Fibroblast of the conjunctiva (primary cell): ENCODE data around the gene HMGN1.

ENCODE experiments used
- DNase-seq: peaks from one replicate; pipeline ENCODE4 v3.0.0-alpha.2; 2010; ENCODE audit warnings: low read depth

HMGN1 gene

DNA sequence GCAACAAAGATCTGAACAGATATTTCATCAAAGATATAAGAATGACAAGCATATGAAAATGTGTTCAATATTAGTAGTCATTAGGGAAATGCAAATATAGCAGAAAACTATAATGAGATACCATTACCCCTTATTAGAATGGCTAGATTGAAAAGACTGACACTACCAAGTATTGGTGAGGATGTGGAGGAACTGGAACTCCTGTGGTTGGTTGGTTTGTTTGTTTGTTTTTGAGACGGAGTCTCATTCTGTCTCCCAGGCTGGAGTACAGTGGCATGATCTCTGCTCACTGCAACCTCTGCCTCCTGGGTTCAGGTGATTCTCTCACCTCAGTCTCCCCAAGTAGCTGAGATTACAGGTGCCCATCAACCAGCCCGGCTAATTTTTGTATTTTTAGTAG lies 18.9 kb upstream of the HMGN1 start:
- DNase-seq: no peak

DNA sequence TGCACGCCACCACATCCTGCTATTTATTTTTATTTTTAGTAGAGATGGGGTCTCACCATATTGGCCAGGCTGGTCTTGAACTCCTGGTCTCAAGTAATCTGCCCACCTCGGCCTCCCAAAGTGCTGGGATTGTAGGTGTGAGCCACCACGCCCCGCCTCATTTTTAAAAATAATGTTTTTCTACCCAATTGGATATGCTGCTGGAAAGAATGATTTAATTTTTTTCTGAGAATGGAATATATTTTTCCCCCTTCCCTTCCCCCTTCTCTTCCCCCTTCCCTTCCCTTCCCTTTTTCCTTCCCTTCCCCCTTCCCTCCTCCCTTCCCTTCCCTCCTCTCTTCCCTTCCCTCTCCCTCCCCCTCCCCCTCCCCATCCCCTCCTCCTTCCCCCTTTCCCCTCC lies 17.7 kb upstream of the HMGN1 start:
- no peak for DNase-seq

DNA sequence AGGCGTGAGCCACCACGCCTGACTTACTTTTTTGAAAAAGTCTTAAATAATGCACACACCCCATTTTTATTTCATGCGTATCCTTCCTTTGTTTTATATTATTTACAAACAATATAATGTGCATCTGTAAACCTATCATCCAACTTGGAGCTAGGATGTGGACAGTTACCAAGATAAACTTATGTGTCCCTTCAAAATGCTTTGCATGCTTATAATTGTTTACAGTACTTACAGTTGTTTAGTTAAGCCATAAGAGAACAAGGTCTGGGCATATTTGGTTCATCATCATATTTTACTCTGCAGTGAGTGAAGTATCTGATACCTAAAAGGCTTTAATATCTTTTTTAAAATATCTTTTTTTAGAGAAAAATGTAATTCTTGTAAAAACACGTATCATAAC lies 16.1 kb upstream of the HMGN1 start:
- no peak for DNase-seq

DNA sequence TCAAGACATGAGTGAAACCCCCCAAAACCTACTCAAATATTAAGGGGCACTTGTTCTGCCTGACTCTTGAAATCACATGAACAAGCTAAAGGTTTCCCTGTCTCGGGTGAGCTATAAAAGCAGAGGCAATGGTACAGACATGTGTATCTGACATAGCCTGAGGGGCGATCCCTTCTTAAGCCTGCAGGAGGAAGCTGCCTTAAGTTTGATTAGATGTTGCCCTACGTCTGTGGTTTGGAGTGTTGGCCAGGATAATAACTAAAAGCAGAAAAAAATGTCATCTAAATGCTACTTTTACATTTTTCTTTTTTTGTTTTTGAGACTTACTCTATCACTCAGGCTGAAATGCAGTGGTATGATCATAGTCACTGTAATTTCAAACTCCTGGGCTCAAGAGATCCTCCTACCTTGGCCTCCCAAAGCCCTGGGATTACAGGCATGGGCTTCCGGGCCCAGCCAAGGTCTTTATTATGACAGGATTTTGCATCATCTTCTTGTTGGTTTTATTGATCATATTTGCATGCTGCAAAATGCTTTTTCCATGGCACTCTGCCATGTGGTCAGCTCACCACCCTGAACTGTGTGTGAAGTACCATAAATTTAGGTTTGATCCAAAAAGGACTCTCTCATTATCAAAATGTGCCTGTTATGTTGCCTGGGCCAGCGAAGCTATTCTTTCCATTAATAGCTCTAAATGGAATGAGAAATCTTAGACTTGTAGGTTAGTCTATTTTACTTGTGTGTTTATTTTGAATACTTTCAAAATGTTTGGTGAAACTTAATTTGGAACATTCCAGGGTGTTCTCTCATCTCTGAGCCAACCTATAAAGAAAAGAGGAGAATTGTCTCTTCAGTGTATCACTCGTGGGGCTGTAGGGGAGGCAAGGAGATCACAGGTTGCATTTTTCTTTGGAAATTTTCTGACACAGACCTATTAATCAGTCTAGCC lies 15.0 kb upstream of the HMGN1 start:
- DNase-seq: no peak

DNA sequence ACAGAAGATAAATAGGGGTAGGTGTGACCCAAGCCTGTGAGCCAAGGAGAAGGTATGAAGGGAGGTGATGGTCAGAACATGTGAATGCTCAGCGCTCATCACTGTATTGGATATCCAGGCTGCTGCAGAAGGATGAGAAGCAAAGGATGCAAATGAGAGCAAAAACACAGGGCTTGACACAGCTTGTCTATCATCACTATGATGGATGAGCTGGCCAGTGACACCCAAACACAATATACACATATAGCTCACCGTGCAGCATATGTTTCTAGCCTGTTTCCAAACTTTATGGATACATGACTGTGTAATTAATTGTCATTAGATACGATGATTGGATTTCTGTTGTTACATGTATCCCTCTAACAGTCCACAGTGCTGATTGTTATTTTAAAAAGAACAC lies 13.8 kb upstream of the HMGN1 start:
- DNase-seq: no peak

DNA sequence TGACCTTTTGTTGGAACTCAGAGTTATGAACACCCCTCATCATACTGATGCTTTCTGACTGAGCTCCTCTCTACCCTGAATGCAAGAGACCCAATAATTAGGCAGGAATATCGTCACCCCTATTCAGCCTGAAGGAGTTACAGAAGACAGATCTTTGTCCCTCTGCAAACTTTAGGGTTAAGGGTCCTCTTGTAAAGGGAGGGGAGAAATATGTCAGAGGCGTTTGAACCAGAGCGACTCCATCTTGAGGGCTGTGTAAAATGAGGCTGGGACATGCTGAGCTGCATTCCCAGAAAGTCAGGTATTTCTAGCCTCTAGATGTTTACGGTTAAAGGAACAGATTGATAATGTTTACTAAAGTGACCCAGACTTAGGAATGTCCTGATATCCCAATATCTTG lies 10.5 kb upstream of the HMGN1 start:
- no peak for DNase-seq

DNA sequence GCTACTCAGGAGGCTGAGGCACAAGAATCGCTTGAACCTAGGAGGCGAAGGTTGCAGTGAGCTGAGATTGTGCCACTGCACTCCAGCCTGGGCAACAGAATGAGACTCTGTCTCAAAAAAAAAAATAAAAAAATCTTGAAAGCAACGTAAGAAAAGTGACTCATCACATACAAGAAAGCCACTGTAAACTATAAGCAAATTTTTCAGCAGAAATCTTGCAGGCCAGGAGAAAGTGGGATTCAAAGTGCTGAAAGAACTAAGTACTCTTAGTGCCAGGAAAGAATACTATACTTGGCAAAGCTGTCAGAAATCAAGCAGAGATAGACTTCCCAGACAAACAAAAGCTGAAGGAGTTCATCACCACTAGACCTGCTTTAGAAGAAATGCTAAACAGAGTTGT lies 4.4 kb upstream of the HMGN1 start:
- no peak for DNase-seq

DNA sequence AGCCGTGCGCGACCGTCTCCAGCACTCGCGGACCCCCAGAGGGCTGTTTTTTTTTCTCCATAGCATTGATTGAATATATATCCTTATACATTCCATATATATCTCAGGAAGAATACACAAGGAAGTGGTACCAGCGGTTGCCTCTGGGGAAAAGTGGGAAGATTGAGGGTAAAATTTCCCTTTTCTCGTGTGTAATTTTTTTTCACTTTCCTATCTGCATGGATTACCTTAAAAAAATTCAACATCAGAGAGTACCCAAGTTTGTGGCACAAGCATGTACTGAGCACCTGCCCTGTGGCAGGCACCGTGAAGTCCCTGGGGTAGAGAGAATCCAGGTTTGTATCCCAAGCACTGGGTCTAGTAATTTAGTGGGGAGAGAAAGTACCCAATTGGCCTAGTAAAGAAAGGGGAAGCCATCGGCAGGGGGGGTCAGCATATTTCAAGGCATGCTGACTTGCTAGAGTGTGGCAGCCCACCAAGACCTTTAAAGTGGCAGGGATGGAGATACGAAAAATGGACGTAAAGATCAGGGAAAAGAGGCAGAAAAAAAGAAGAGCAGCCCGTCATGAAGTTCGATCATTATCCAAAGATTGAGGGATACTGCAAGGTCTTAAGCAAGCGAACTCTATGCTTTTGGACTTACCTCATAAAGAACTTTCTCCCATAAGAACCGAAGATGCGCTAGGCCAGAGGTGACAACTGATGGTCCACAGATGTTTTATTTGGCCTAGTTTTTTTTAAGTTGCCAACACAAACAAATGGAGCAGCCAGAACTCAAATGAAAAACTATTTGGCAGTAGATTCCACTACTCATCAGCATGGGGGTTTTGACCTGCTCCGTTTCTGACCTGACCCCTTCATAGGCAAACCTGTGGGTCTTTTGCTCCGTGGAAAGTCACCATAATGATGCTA lies 1.5 kb upstream of the HMGN1 start:
- DNase-seq: no peak

DNA sequence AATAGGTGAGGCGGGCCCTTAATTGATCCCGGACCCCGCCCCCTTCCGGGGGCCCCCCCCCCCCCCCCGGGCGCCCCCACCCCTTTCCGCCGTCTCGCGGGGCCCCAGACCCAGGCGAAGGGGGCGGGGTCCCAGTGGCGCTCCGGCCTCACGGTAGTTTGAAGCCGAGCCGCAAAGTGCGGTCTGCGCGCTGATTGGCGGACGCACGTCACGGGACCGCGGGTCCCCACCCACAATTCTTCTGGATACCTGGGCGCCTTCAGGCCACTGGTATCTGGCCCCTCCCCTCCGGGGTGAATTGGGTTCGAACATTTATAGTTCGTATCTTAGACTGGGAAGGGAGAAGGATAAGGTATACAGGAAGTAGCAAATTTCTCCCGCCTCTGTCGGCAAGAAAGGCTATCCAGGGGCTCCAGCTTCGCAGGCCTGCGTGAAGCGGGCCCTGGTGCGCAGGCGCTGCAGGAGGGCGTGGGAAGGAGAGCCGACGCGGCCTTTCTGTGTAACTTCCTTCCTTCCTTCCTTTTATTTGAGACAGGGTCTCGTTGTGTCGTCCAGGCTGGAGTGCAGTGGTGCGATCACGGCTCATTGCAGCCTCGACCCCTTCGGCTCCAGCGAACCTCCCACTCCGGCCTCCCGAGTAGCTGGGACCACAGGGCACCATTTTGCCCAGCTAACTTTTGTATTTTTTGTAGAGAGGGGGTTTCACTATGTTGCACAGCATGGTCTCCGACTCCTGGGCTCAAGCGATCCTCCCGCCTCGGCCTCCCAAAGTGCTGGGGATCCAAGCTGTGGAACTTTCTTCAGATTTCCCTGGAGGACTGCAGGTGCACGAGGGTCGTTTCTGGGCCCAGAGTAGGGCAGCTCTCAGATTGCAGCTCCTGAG lies 564 bp upstream of the HMGN1 start:
- DNase-seq: peak; percentile 87

DNA sequence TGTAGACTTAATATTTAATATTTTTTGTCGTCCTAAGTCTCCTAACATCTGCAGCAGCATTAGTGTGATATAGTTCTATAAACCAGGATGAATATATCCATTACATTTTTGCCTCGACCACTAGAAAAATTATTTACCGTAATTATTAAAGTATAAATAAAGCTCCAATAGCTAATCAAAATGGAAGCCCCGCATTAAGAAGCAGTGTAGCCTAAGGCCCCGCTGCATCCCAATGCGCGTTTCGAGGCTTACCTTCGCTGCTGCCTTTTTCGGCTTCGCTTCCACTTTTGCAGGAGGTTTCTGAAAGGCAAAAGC lies 891 bp downstream of the HMGN1 start:
- no peak for DNase-seq

DNA sequence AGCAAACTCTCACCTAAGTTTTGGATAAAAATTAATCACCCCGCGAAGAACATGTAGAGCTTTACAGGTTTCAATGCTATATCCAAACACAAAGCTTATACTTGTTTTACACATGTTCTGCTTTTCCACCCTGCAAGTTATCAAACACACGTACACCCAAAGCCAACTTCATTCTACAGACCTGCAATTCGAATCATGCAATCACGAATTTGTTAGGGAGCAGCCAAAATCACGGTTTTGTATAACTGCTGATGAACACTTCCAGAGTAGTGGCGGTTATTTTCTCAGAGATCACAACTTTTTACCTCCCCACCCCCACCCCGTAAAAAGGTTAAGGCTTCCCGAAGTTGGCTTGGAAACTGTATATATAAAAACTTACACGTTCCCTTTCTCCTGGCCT lies 1.4 kb downstream of the HMGN1 start:
- no peak for DNase-seq

DNA sequence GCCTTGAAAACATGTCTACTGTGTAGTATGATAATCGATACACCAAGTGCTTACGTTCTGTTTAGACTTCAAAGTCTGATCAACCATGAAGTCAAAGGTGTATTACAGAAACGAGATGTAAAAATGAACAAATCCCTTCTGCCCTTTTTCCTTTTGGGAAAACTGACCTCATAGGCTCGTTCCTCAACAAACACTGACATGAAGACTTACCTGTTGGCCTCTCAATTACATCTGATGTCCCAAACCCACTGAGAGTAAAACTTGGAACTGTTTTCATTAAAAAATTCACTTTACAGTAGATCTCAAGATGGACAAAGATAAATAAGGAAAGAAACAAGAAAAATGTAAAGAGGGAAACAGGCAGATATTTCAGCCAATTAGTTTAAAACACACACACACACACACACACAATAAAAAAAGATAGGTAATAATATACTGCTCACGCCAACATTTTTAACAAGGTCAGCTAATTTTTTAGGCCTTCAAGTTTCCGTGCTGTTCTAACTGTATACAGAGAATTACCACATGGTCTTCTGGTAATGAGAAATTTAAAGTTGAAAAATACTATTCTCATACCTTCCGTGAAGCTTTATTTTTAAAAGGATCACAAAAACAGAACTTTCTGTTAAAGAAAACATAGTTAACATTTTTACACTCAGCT lies 2.1 kb downstream of the HMGN1 start:
- no peak for DNase-seq

DNA sequence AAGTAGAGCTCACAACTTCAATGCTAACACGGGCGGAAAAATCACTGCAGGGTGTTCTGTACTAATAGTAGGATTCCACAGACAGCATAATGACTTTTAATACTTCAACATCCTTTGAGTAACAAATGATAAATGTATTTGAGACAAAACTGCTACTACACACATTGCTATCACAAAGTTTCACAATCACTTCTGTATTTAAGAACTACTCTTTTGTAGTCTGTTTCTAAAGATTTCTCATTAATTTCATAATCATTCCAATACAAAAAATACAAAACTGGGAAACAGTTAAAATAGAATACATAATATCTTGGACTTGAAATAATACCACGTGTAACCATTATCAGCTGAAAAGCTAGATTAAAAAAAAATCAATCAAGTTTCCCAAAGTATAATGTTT lies 2.7 kb downstream of the HMGN1 start:
- no peak for DNase-seq

DNA sequence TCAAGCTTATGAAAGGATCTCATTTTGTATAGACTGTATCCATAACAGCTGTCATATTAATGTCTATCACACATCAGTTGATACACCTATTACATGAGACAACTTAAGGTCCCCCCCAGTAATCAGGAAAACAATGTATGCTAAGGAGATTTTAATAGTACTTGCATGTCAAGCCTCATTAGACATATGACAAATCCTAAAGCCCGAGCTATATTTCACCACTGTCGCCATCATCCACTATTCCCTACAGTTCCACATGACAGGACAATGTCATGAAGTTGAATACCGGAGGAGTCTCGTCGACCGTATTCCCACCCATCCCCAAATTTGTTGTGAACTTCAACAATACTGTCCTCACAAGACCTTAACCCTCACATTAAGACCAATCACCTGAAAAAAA lies 3.4 kb downstream of the HMGN1 start:
- DNase-seq: no peak

DNA sequence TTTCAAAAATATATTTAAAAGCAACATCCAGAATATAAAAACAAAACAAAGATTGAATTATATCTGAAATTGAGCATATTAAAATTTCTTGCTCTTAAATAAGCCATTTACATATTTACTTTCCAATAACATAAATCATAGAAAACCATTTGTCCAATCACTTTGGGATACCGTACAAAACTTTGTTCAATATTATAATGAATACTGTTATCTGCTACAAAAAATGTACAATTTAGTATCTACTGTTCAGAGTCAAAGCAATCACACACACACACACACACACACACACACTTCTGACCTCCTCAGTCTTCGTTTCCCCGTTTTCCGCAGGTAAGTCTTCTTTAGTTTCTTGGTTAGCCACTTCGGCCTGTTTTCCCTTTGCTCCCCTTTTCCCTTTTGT lies 4.0 kb downstream of the HMGN1 start:
- DNase-seq: no peak

DNA sequence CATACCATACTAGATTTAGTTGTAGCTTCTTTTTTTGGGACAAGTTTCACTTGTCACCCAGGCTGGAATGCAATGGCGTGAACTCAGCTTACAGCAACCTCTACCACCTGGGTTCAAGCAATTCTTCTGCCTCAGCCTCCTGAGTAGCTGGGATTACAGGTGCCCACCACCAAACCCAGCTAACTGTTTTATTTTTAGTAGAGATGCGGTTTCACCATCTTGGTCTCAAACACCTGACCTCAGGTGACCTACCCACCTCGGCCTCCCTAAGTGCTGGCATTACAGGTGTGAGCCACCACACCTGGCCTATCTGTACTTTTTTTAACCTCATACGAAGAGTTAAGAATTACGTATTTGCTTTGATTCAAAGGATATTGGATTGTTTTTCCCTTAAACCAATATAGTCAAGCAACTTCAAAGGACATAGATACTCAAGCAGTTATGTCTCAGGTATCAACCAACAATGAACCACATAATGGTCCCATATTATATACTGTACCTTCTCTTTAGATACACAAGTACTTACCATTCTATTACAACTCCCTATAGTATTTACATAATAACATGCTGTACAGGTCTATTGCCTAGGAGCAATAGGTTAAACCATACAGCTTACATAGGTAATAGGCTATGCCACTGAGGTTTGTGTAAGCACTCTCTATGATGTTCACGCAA lies 7.5 kb downstream of the HMGN1 start:
- no peak for DNase-seq

DNA sequence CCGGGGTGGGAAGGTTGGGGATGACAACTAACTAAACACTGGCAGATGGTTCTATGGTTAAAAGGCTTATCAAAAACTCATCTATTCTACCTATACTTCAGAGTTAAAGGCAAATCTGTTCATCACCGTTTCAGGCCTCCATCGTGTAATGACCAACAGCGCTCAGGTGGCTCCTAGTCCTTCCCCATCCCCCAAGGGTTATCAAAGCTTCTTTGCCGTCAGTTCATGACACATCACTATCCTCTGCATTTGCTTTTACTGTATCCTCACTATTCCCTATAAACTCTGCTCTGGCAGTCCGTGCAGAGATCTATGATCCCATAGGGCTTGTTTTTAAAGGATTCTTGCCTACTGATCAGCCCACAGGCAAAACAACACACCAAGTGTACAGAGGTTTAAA lies 8.2 kb downstream of the HMGN1 start:
- DNase-seq: no peak

DNA sequence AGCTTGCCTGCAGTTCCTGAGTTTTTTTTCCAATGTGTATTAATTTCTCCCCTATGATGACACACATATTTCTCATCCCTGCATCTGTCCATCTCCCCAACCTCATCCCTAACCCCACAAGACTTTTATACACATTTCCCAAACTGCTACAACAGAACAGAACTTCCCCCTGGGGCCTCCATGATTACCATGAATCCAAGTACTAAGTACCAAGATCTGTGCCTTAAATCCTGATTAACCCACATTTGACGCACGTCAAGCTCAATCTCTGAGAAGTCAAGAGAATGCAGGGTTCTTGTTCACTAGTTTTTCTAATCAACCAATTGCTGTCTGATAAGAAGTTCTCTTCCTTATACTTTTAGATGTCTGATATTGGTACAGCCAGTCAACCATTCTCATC lies 9.7 kb downstream of the HMGN1 start:
- no peak for DNase-seq

DNA sequence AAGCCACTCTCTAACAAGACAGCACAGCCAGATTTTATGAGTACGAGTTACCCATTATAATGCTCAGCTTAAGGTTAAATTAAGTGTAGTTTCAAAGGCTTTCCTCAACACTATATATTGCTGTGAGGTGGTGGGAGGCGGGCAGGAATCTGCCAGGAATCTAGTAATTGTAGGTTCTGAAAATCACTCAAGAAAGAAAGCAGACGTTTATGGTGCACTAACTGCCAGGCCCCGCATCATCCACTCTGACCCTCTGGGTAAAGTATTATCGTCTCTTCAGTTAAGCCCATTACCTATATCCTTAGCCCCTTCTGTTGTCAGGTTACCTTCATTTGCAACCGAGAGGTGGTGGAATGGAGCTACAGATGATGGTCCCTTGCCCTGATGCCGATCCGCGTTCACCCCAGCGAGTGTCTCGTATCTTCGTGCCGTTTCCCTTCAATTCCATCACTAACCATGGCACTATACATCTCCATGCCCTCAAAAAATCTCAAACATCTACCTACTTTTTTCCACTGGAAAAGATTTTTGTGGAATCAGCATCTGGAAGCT lies 12.4 kb downstream of the HMGN1 start:
- DNase-seq: no peak

DNA sequence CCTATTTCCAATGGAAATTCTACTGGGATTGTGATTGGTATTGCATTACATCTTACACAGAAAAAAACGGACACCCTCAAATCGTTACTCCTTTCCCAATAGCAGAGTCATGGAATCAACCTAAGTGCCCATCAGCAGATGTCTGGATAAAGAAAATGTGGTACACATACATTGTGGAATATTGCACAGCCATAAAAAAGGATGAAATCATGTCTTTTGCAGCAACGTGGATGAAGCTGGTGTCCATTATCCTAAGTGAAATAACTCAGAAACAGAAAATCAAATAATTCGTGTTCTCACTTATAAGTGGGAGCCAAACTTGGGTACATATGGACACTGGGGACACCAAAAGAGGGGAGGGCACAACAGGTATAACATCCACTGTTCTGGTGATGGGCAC lies 14.3 kb downstream of the HMGN1 start:
- no peak for DNase-seq

DNA sequence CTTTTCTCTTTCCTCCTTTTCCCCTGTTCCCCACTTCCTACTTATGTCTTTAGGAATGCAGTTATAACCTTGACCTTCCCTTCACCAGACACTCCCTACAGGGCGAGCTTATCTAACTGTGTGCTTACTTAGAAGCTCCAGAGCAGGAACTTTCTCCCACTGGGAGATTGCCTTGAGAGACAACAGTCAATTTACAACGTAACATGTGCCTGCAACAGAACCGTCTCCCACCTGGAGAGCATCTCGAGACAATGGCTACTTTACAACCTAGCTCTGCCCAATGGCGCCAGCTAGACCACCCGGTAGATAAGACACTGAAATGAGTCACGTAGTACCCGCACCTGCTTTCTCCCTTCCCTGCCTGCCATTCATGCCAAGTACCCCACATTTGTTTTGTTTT lies 16.7 kb downstream of the HMGN1 start:
- no peak for DNase-seq
